ENCODE data around the gene ARMC9.

- TF ChIP-seq CTCF (IDR thresholded peaks at IDR 0.05): no peak
- TF ChIP-seq POLR2AphosphoS5 (IDR thresholded peaks at IDR 0.05): no peak
- no peak for TF ChIP-seq POLR2A (IDR thresholded peaks at IDR 0.05)
Measured at GRCh38 chr2:231423176-231423575, 224.7 kb downstream of the ARMC9 start.

Measured in suprapubic skin (tissue), 4 donors.